ENCODE results near the gene SLC25A47.
A peak's percentile ranks its signal among the peaks of the same experiment; 100 is the strongest.

SLC25A47 gene

DNA sequence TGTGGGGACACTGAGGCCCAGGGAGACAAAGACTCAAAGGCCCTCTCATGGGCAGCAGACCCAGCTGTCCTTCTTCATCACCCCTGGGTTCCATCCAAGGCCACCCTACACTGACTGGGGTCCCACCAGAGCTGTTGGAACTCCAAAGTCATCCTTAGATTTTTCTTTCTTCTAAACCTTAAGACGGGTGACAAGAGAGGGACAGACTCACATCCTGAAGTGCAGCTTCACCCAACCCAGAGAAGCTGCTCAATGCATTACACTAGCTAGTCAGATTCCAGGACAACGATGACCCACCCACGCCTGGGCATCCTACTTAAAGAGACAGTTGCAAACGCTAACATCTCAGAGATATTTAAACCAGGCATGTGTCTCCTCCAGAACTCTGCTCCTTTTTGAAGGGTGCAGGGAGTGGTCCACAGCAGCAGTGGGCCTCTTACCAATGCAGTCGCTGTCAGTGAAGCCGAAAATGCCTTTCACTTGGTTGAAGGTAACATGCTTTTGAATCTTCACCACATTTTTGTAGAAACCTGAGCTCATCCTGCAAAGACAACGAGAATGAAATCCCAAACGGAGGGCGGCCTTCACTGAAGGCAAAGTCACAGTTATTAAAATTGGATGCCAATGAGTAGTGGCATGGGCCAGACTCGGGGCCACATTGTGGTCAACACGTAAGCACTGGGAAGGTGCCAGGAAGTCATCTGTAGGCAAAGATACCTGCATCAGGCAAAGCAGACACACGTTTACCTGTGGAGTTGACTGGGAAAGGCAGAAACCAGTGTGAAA, 23.4 kb downstream of the SLC25A47 start:
- DNase-seq (ENCODE audit: low read depth in 2 of 2) = no peak

DNA sequence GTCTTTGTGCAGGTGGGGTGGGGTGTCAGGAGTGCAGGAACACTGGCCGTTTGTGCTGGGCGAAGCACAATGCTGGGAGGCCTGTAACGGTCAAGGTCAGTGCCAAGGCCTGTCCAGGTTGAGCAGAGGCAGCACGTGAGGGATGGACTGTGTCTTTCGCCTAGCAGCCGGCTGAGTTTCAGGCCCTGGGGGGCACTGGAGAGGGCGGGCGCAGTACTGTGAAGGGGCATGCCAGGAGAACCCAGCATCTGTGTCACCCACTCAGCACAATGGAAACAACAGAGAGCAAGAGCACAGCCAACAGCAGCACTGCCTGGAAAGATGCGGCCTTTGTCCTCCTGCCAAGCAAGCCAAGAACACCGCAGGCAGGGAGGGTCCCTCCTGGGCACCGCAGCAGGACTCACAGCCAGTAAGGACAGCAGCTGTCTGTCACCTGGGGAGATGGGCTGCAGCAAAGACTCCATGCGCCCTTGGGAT, 25.2 kb downstream of the SLC25A47 start:
- no peak for DNase-seq (ENCODE audit: low read depth in 2 of 2)

DNA sequence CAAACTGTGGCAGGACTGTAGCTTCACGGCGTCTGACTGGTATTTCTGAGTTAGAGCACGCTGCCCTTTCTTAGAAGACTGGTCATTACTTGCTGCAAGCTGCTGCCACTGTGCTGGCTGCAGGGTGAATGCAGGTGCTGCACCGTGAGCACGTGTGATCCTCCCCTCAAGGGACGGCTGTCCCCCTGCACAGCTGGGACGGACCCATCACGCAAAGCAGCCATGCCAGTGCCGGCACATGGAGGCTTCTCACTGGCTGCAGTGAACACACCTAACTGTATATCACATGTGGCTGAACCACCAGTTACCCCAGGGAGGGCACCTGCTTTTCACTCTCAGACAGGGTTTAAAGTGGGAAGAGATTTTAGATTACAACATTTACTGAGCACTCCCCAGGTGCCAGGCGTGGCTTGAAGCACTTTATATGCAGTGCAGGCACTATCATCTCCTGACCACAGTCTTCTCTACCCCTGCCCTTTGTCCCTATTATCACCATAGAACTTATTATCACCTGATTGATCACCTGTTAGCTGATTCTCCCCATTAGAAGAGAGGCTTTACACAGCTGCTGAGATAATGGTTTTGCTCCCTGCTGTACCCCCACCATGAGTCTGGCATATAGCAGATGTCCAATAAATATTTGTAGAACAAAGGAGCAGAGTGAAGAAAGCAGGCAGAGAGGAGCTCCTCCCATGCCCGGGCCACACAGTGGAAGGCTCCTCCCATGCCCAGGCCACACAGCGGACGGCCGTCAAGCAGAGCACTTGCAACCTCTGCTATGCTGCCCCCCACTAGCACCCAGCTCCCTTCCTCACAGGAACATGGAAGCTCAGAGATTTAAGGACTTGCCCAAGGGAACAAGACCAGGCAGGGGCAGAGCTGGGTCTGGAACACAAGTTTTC, 25.9 kb downstream of the SLC25A47 start:
- no peak for DNase-seq (ENCODE audit: low read depth in 2 of 2)

DNA sequence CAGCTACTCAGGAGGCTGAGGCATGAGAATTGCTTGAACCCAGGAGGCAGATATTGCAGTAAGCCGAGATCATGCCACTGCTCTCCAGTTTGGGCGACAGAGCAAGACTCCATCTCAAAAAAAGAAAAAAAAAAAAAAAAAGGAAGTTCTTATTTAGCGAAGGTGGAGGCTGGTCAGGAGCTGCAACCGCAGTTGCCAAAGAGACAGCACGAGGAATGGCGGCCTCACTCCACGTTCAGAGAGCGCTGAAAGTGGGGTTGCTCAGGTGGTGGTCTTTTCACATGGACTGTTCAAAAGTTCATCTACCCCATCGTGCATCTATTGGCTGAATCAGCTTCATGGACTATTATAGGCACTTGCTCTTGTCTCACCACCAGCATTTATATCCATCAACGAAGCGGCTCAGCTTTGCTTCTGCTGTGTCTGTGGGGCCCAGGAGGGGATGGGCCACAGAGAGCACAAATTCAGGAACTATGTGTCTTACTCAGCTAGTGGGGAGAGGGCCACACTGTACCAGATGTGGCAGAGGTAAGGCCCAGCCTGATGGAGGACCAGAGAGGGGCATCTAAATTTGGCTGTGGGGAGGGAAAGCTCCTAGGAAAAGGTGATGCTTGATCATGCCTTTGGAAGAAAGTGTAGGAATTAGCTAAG, 27.3 kb downstream of the SLC25A47 start:
- no peak for DNase-seq (ENCODE audit: low read depth in 2 of 2)

GRCh38 chr14:100350986-100351385, 27.8 kb downstream of the SLC25A47 start:
- DNase-seq (ENCODE audit: low read depth in 2 of 2) = no peak

DNA sequence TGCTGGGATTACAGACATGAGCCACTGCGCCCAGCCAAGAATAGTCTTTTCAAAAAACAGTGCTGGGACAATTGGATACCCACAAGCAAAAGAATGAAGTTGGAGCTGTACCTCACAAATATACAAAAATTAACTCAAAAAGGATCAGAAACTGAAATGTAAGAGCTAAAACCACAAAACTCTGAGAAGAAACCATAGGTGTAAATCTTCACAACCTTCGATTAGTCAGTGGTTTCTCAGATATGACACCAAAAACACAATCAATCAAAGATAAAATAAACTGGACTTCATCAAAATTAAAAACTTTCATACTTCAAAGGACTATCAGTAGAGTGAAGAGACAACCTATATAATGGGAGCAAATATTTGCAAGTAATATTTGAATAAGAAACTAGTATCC, 35.3 kb downstream of the SLC25A47 start:
- no peak for DNase-seq (ENCODE audit: low read depth in 2 of 2)

- DNase-seq (ENCODE audit: low read depth in 2 of 2) = no peak
Measured at GRCh38 chr14:100359111-100359510, 36.0 kb downstream of the SLC25A47 start.

DNA sequence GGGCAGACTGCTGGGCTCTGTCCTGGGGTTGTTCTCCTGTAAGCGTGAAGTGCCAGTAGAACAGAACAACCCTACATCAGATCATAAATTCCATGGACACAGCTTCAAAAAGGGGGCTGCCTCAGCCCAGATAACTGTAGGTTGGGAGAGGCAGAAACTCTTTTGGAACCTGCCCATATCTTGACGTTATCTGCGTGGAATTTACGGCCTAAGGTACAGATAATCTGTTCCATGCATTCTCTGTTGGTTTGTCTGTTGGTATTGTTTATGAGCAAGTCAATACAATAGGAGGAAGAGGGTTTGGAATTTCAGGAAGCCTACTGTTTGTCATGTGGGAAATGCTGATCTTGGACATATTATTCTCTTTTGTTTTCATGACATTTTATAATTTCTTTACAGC, 36.7 kb downstream of the SLC25A47 start:
- DNase-seq (ENCODE audit: low read depth in 2 of 2) = no peak

GRCh38 chr14:100361626-100362025, 38.5 kb downstream of the SLC25A47 start:
- no peak for DNase-seq (ENCODE audit: low read depth in 2 of 2)

GRCh38 chr14:100362311-100362927, 39.3 kb downstream of the SLC25A47 start:
- DNase-seq (ENCODE audit: low read depth in 2 of 2) = no peak

DNA sequence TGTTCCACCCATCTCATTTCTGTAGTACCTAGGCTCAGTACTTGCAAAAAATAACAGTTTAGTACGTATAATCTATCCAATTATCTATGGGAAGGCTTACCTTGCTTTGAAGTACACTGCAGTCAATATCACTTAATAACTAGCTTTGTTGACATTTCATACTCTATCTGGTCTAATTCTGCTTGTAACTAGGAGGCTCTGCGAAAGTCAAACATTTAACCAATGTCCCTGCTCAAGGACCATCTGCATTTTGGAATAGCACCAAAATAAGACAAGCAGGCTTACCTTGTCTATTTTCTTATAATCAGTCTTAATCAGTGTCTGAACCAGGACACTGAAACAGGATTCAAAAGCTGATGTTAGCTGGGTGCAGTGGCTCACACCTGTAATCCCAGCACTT, 39.9 kb downstream of the SLC25A47 start:
- no peak for DNase-seq (ENCODE audit: low read depth in 2 of 2)

GRCh38 chr14:100364403-100364802, 41.3 kb downstream of the SLC25A47 start:
- DNase-seq (ENCODE audit: low read depth in 2 of 2) = no peak

DNA sequence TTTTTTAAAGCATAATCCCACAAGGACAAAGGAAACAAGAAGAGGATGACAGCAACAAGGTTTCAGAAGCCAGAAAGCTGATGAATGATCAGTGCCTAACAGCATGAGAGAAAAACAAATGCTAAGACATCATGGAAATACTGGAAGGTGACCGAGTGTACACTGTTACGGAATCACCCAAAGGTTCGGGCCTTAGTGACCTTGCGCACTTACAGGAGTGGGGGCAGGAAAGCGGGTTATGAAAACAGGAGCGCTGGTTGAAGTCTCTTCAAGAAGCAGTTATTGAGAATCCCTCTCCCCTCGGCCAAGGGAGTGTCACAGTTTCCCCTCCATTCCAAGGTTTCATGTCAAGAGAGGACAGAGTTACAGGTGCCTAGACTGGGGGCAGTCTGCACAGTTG, 42.6 kb downstream of the SLC25A47 start:
- no peak for DNase-seq (ENCODE audit: low read depth in 2 of 2)

DNA sequence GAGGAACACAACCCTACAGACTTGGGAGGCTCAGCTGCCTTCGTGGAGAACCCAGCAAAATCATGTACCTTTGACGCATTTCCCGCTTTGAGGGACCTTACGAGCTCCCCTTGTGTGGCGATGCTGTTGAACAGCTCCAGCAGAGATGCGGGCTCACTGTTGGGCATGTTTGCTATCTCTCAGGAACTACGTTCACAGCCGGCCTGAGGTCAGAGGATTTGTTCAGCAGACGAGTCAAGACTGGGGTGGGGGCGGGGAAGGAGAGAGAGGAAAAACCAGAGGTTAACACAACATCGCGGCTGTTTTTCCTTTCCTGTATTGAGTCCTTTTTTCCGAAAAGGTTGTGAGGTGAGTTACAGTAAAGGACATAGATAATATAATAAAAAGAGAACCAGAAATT, 45.9 kb downstream of the SLC25A47 start:
- no peak for DNase-seq (ENCODE audit: low read depth in 2 of 2)

GRCh38 chr14:100370003-100370402, 46.9 kb downstream of the SLC25A47 start:
- DNase-seq (ENCODE audit: low read depth in 2 of 2) = no peak

DNA sequence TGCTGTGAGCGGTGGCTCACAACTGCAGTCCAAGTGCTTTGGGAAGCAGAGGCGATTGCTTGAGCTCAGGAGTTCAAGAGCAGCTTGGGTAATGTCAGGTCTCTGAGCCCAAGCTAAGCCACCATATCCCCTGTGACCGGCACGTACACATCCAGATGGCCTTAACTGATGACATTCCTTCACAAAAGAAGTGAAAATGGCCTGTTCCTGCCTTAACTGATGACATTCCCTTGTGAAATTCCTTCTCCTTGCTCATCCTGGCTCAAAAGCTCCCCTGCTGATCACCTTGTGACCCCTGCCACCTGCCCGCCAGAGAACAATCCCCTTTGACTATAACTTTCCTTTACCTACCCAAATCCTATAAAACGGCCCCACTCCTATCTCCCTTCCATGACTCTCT, 48.6 kb downstream of the SLC25A47 start:
- DNase-seq (ENCODE audit: low read depth in 2 of 2) = no peak

GRCh38 chr14:100372357-100373048, 49.4 kb downstream of the SLC25A47 start:
- no peak for DNase-seq (ENCODE audit: low read depth in 2 of 2)

GRCh38 chr14:100374270-100374669, 51.1 kb downstream of the SLC25A47 start:
- DNase-seq (ENCODE audit: low read depth in 2 of 2) = no peak

DNA sequence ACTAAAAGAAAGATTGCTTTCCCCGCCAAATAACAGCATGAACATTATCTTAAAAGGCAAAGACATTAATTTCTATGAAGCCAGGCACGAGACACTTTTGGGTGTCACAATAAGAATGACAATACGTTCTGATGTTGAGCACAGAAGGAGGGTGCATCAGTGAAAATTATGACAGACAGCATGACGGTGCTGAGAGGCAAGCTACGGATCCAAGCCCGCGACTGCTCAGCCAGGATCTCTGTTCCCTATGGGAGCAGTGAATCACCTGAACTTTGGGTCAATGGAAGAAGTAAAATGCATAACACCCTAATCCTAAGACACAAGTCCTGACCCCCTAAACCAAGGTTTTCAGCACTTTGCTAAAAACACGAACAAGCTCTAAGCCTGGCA, 51.7 kb downstream of the SLC25A47 start:
- DNase-seq (ENCODE audit: low read depth in 2 of 2) = no peak

GRCh38 chr14:100375266-100375962, 52.3 kb downstream of the SLC25A47 start:
- peak; percentile 91 to 92 for DNase-seq (ENCODE audit: low read depth in 2 of 2)
